HCT116 (cell line): ENCODE measurements around the gene USP2. TPM values are rescaled to one million over a fixed set of nuclear protein-coding genes. Genes with fewer than 3 reads are reported as not detected.

Experiments used
- ATAC-seq: fragments of 200-7000 bp; cut with Tn5 transposase; 2 replicates; pipeline ENCODE4 v1.9.1; 2020; ENCODE audit warnings: mild to moderate bottlenecking, moderate library complexity
- BruUV-seq: library from RNA; stranded (reverse); fragments of 400-500 nt; replicated peaks from 2 replicates; lab custom pipeline; 2021; lab: Mats Ljungman, UMichigan
- CTCF ChIA-PET: fragments of 300-600 bp; sonication (Branson Sonifier 250); formaldehyde crosslinking; loops from one replicate; lab custom pipeline; 2021; ENCODE audit warnings: antibody characterized with exemption; lab: Charles Lee
- POLR2A ChIA-PET: fragments of 300-600, 350-600 bp; sonication (Branson Sonifier 250); formaldehyde crosslinking; loops from one replicate; lab custom pipeline; 2021; ENCODE audit warnings: antibody characterized with exemption; lab: Charles Lee
- RAD21 ChIA-PET, 2 experiments: fragments of 300-600 bp; sonication (Branson Sonifier 250); formaldehyde crosslinking; loops; one replicate each; lab custom pipeline; 2023; ENCODE audit warnings: low total read pairs in 2 of 2; ENCODE audit not compliant: uncharacterized antibody in 2 of 2, unreplicated experiment in 2 of 2, low non-redundant PET in 1 of 2; lab: Charles Lee
- DNase-seq: peaks from one replicate; pipeline ENCODE4 v3.0.0-alpha.2; 2010; ENCODE audit warnings: low read depth, low spot score
- H2AFZ ChIP-seq: fragments of 200-600 bp; shearing (Covaris generic), sonication (generic); 2 replicates; pipeline ENCODE4 v1.6.1; 2017; ENCODE audit warnings: low read depth, mixed run types, mixed read lengths, antibody characterized with exemption, low read length; ENCODE audit not compliant: poor library complexity, severe bottlenecking
- H3K27ac ChIP-seq: 2 replicates; pipeline ENCODE4 v1.5.1; 2012; ENCODE audit warnings: low read depth, low read length
- H3K27me3 ChIP-seq: fragments of 200-600 bp; sonication (generic); 2 replicates; pipeline ENCODE4 v1.6.1; 2016; ENCODE audit warnings: mixed run types, low read length, mixed read lengths; ENCODE audit not compliant: insufficient read depth
- H3K36me3 ChIP-seq, 2 experiments: fragments of 200-500 bp in 1 of 2; fragments of 200-600 bp in 1 of 2; sonication (Bioruptor generic) in 1 of 2; sonication (generic) in 1 of 2; 2 replicates each; pipeline versions ENCODE4 v1.5.1 to v1.6.1; 2014 to 2016; ENCODE audit warnings: low read length in 2 of 2, inconsistent platforms in 1 of 2, mixed read lengths in 1 of 2, mixed run types in 1 of 2; ENCODE audit not compliant: insufficient read depth in 2 of 2, control insufficient read depth in 1 of 2
- H3K4me1 ChIP-seq, 2 experiments: fragments of 200-600 bp in 1 of 2; sonication (generic) in 1 of 2; 2 replicates each; pipeline versions ENCODE4 v1.5.1 to v1.6.1; 2012 to 2017; ENCODE audit warnings: low read length in 2 of 2, inconsistent platforms in 1 of 2, mild to moderate bottlenecking in 1 of 2, mixed read lengths in 1 of 2, mixed run types in 1 of 2, moderate library complexity in 1 of 2; ENCODE audit not compliant: insufficient read depth in 2 of 2, control insufficient read depth in 1 of 2
- H3K4me2 ChIP-seq: fragments of 200-600 bp; sonication (generic); 2 replicates; pipeline ENCODE4 v1.6.1; 2017; ENCODE audit warnings: mixed run types, low read length, mixed read lengths
- H3K4me3 ChIP-seq, 2 experiments: fragments of 200-600 bp in 1 of 2; sonication (generic) in 1 of 2; replicated peaks in 1 of 2; 2 replicates each; pipeline ENCODE4 v1.5.1; 2011 to 2016; ENCODE audit warnings: low read length in 2 of 2, control low read depth in 1 of 2, low read depth in 1 of 2, mild to moderate bottlenecking in 1 of 2, mixed read lengths in 1 of 2, mixed run types in 1 of 2
- H3K79me2 ChIP-seq: fragments of 200-600 bp; sonication (generic); 2 replicates; pipeline ENCODE4 v1.6.1; 2017; ENCODE audit warnings: mild to moderate bottlenecking, mixed run types, low read length, moderate library complexity, mixed read lengths; ENCODE audit not compliant: insufficient read depth
- H3K9ac ChIP-seq: fragments of 200-600 bp; sonication (generic); 2 replicates; pipeline ENCODE4 v1.6.1; 2016; ENCODE audit warnings: low read length, mixed read lengths
- H3K9me2 ChIP-seq: fragments of 200-600 bp; sonication (generic), shearing (Covaris generic); 2 replicates; pipeline ENCODE4 v1.6.1; 2017; ENCODE audit warnings: mixed run types, mild to moderate bottlenecking, moderate library complexity; ENCODE audit not compliant: insufficient read depth
- H3K9me3 ChIP-seq, 2 experiments: fragments of 200-500 bp in 1 of 2; fragments of 200-600 bp in 1 of 2; sonication (Bioruptor generic) in 1 of 2; sonication (generic) in 1 of 2; 2 replicates each; pipeline ENCODE4 v1.6.1; 2014 to 2017; ENCODE audit warnings: low read length in 2 of 2, mixed read lengths in 2 of 2, inconsistent platforms in 1 of 2, low read depth in 1 of 2, mild to moderate bottlenecking in 1 of 2, mixed run types in 1 of 2, moderate library complexity in 1 of 2; ENCODE audit not compliant: control insufficient read depth in 1 of 2, insufficient read depth in 1 of 2
- H4K20me1 ChIP-seq: fragments of 200-600 bp; sonication (generic), shearing (Covaris generic); 2 replicates; pipeline ENCODE4 v1.6.1; 2017; ENCODE audit warnings: mixed run types, mild to moderate bottlenecking, moderate library complexity; ENCODE audit not compliant: insufficient read depth
- CTCF ChIP-seq, 3 experiments: fragments of 200-600 bp in 1 of 3; sonication (generic) in 1 of 3; IDR thresholded peaks in 2 of 3; conservative IDR thresholded peaks in 1 of 3; 2 replicates each; pipeline ENCODE4 v1.5.1; 2012 to 2017; ENCODE audit warnings: low read depth in 2 of 3, low read length in 2 of 3, antibody characterized with exemption in 1 of 3, borderline replicate concordance in 1 of 3, control low read depth in 1 of 3, mild to moderate bottlenecking in 1 of 3, mixed read lengths in 1 of 3, mixed run types in 1 of 3, moderate library complexity in 1 of 3; ENCODE audit not compliant: insufficient read depth in 1 of 3
- ELF1 ChIP-seq: IDR thresholded peaks from 2 replicates; pipeline ENCODE4 v1.6.1; 2012; ENCODE audit warnings: low read depth, borderline replicate concordance
- EZH2 ChIP-seq: fragments of 200-600 bp; sonication (generic); IDR thresholded peaks from 2 replicates; pipeline ENCODE4 v1.6.1; 2017; ENCODE audit warnings: antibody characterized with exemption, mixed run types
- FOSL1 ChIP-seq: IDR thresholded peaks from 2 replicates; pipeline ENCODE4 v1.6.1; 2012; ENCODE audit warnings: low read depth
- MAX ChIP-seq: IDR thresholded peaks from 2 replicates; pipeline ENCODE4 v1.6.1; 2012
- POLR2AphosphoS5 ChIP-seq: IDR thresholded peaks from 2 replicates; pipeline ENCODE4 v1.6.1; 2011; ENCODE audit warnings: mild to moderate bottlenecking, low read depth, low read length, moderate library complexity
- RAD21 ChIP-seq: IDR thresholded peaks from 2 replicates; pipeline ENCODE4 v1.6.1; 2012; ENCODE audit warnings: low read depth, mild to moderate bottlenecking
- REST ChIP-seq: IDR thresholded peaks from 2 replicates; pipeline ENCODE4 v1.6.1; 2012; ENCODE audit warnings: low read depth
- SIN3A ChIP-seq: IDR thresholded peaks from 2 replicates; pipeline ENCODE4 v1.6.1; 2012; ENCODE audit warnings: low read depth
- ZBTB33 ChIP-seq: IDR thresholded peaks from 2 replicates; pipeline ENCODE4 v1.6.1; 2011; ENCODE audit warnings: mild to moderate bottlenecking, low read length, moderate library complexity; ENCODE audit not compliant: insufficient replicate concordance; ENCODE audit errors: extremely low read depth
- ZFX ChIP-seq: fragments of 450-650 bp; IDR thresholded peaks from 2 replicates; pipeline ENCODE4 v1.6.1; 2017
- intact Hi-C: fragments of 100-400 bp; cut with micrococcal nuclease; formaldehyde crosslinking; loops from 2 replicates; pipeline ENCODE4 v1.10.0; 2022
- total RNA-seq: library from RNA; stranded (reverse); gene quantifications from one replicate; pipeline ENCODE4 v1.2.1, GENCODE V29; 2021; ENCODE audit not compliant: unreplicated experiment

The USP2 gene
- total RNA-seq, 1 experiment from 2014 or later: 5.0 TPM

GRCh38 chr11:119342362-119343130 lies 38.9 kb downstream of the USP2 start:
- DNase-seq (no peak), ATAC-seq (no peak)
- Histone ChIP-seq H3K79me2 (no peaks in the 10 kb centered on the region; the same call in 1 of the 2 replicates), H2AFZ (no peak overlapping the region), H3K9me3 (no peaks in the 10 kb centered on the region), H3K9ac (no peak overlapping the region), H3K36me3 (no peaks in the 10 kb centered on the region), H3K27ac (no peak overlapping the region), H4K20me1 (no peaks in the 10 kb centered on the region), H3K4me3 (no peak overlapping the region), H3K4me2 (no peak overlapping the region), H3K4me1 (peaks cover 0 to 29% of the 10 kb centered on the region in 2 experiments; a peak in 3 of 4 replicates), H3K9me2 (no peaks in the 10 kb centered on the region), H3K27me3 (no peaks in the 10 kb centered on the region)
- BruUV-seq: no TSS peak
- POLR2A ChIA-PET: no interaction called here
- CTCF ChIA-PET: interaction anchor here (1.6 kb wide), 1 partner anchor 14 kb away, joined by 10 read pairs; no protein-coding TSS in a partner anchor
- intact Hi-C loops: no loop called here
- no peak for TF ChIP-seq ZBTB33
- RAD21 ChIA-PET: no interaction called here

GRCh38 chr11:119342023-119342300 lies 39.5 kb downstream of the USP2 start:
- H3K27ac ChIP-seq: no peak overlapping the region
- H3K4me2 ChIP-seq: no peak overlapping the region
- 0 out of 4 replicates have a peak, but pooled peaks cover 0 to 3% of the 10 kb centered on the region in 2 experiments for H3K36me3 ChIP-seq
- H3K79me2 ChIP-seq: peaks cover 4% of the 10 kb centered on the region
- H3K9ac ChIP-seq: no peak overlapping the region
- ATAC-seq (no peak), DNase-seq (no peak)
- H4K20me1 ChIP-seq: no peaks in the 10 kb centered on the region
- RAD21 ChIA-PET: no interaction called here
- H3K9me2 ChIP-seq: no peaks in the 10 kb centered on the region
- intact Hi-C loops: no loop called here
- CTCF ChIA-PET: interaction anchor here (1.6 kb wide), 1 partner anchor 14 kb away, joined by 10 read pairs; no protein-coding TSS in a partner anchor
- no peaks in the 10 kb centered on the region for H3K27me3 ChIP-seq
- no peaks in the 10 kb centered on the region for H3K9me3 ChIP-seq
- no peak overlapping the region for H2AFZ ChIP-seq
- peaks cover 0 to 34% of the 10 kb centered on the region in 2 experiments; a peak in 3 of 4 replicates for H3K4me1 ChIP-seq
- no peak overlapping the region for H3K4me3 ChIP-seq
- POLR2A ChIA-PET: no interaction called here
- no TSS peak for BruUV-seq
- TF ChIP-seq SIN3A: no peak
- no peak for TF ChIP-seq REST
- TF ChIP-seq ZFX: no peak
- TF ChIP-seq POLR2AphosphoS5: no peak
- no peak for TF ChIP-seq EZH2
- TF ChIP-seq RAD21: no peak
- no peak for TF ChIP-seq FOSL1
- no peak for TF ChIP-seq MAX
- no peak for TF ChIP-seq ELF1
- TF ChIP-seq CTCF (IDR thresholded peaks at IDR 0.05 in 2 of 3, conservative IDR thresholded peaks at IDR 0.05 in 1 of 3; ENCODE audit: borderline replicate concordance in 1 of 3, insufficient read depth in 1 of 3, low read depth in 2 of 3, low read length in 2 of 3): no peak
